Stimulated activated memory B cell treated with anti-CD40 and anti-IgM and Interleukin-4, amounts not matched to agents 10 μg/mL and 1 μg/mL and 100 μg/mL, for 72 hours (primary cell): ENCODE measurements around the gene TNIP3.

Experiments
- ATAC-seq: fragments of 150-1000 bp; cut with Tn5 transposase; 2 replicates; pipeline ENCODE4 v1.10.0; 2021
- H3K27ac Mint-ChIP-seq: one replicate; pipeline ENCODE4 v1.8.0; 2022; ENCODE audit warnings: mild to moderate bottlenecking, mixed read lengths
- H3K27me3 Mint-ChIP-seq: one replicate; pipeline ENCODE4 v1.8.0; 2022; ENCODE audit warnings: mixed read lengths
- H3K36me3 Mint-ChIP-seq: one replicate; pipeline ENCODE4 v1.8.0; 2022; ENCODE audit warnings: mixed read lengths
- H3K4me1 Mint-ChIP-seq: one replicate; pipeline ENCODE4 v1.8.0; 2022; ENCODE audit warnings: mixed read lengths
- H3K4me3 Mint-ChIP-seq: one replicate; pipeline ENCODE4 v1.8.0; 2022; ENCODE audit warnings: mild to moderate bottlenecking, moderate library complexity, mixed read lengths
- H3K9me3 Mint-ChIP-seq: one replicate; pipeline ENCODE4 v1.8.0; 2022; ENCODE audit warnings: mixed read lengths

Gene TNIP3

DNA sequence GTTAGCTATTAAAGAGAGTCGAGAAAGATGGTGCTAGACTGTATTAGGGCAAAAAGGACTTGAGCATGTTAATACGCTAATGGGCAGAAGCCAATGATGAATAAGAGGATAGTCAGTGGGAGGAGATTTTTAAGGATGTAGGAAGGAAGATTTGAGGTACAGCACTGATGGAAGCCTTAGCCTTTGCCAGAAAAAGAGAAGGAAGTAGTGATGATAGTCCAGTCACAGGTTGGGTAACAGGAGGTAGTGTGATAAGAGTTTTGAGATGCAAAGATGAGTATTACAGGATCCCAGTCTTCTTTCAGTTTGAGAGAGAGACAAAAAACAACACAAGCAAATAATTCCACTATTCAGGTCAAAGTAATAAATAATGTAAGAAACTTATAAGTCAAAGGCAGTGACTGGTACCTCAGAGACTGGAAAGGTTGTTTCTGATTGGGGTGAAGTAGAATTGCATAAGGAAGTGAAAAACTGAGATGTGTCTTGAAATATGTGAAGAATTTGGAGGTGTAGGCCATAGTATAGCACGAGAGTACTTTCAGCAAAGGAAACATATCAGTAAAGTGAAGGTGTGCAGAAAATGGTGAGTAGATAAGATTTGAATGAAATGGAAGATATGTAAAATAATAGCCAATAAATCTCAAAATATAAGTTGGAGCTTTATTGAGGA lies 69.7 kb downstream of the TNIP3 start:
- H3K4me3 Mint-ChIP-seq: no peak overlapping the region
- no peaks in the 10 kb centered on the region for H3K9me3 Mint-ChIP-seq
- no peaks in the 10 kb centered on the region for H3K4me1 Mint-ChIP-seq
- H3K36me3 Mint-ChIP-seq: no peaks in the 10 kb centered on the region
- no peak for ATAC-seq
- H3K27me3 Mint-ChIP-seq: no peaks in the 10 kb centered on the region
- no peak overlapping the region for H3K27ac Mint-ChIP-seq

DNA sequence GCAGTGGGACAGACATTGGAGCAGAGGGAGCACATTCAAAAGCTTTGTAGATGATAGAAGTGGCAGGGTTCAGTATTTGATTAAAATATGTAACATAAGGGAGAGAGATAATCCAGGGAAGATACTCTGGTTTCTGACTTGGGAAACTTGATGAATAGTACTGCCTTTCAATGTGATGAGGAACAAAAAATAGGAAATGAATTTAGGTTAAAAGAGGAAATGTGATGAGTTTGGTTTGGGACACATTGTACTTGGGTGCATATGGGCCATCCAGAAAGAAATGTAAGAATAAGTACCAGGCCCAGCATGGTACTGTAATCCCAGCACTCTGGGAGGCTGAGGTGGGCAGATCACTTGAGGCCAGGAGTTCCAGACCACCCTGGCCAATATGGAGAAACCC lies 70.9 kb downstream of the TNIP3 start:
- H3K4me3 Mint-ChIP-seq: no peak overlapping the region
- no peaks in the 10 kb centered on the region for H3K9me3 Mint-ChIP-seq
- ATAC-seq: no peak
- H3K4me1 Mint-ChIP-seq: no peaks in the 10 kb centered on the region
- H3K27ac Mint-ChIP-seq: no peak overlapping the region
- H3K27me3 Mint-ChIP-seq: no peaks in the 10 kb centered on the region
- no peaks in the 10 kb centered on the region for H3K36me3 Mint-ChIP-seq

DNA sequence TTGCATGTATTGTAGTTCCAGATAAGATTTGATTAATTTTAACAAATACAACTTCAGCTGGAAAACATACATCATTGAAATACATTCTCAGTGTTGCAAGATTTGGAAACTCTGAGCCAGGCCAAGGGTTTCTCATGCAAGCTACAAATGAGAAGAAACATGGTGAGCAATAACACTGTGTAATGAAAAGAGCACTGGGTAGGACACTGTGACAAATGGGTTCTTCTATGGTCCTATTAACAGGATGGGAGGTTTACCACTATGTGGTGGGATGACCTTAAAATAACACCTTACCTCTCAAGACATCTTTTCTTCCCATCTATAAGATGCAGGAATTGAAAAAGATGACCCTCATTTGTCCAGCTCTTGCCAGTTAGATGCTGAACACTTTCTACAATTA lies 72.2 kb downstream of the TNIP3 start:
- Mint-ChIP-seq H3K4me1 (no peaks in the 10 kb centered on the region), H3K36me3 (no peaks in the 10 kb centered on the region), H3K9me3 (no peaks in the 10 kb centered on the region), H3K27me3 (no peaks in the 10 kb centered on the region), H3K4me3 (no peak overlapping the region), H3K27ac (no peak overlapping the region)
- no peak for ATAC-seq

DNA sequence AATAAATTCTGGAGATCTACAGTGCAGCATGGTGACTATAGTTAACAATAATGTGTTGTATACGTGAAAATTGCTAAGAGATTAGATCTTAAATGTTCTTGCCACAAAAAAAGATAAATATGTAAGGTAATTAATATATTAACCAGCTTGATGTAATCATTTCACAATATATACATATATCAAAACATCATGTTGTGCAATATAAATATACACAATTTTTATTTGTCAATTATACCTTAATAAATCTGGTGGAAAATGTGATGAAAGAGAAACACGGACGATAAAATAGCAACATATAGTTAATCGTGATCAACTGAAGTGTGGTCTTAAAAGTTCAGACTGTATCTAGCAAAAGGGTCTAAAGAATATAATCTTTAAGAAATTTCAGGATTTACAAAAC lies 75.3 kb downstream of the TNIP3 start:
- H3K9me3 Mint-ChIP-seq: no peaks in the 10 kb centered on the region
- no peak overlapping the region for H3K4me3 Mint-ChIP-seq
- no peaks in the 10 kb centered on the region for H3K4me1 Mint-ChIP-seq
- no peaks in the 10 kb centered on the region for H3K36me3 Mint-ChIP-seq
- no peak overlapping the region for H3K27ac Mint-ChIP-seq
- H3K27me3 Mint-ChIP-seq: no peaks in the 10 kb centered on the region
- no peak for ATAC-seq
